SJCRH30 (cell line): ENCODE measurements around the gene OTP. TPM values are rescaled to one million over a fixed set of nuclear protein-coding genes. Genes with fewer than 3 reads are reported as not detected.

ENCODE experiments used
- DNase-seq, 2 experiments: peaks; one replicate each; pipeline ENCODE4 v3.0.0-alpha.2; 2015 to 2020
- H3K27ac ChIP-seq: fragments of 250-450 bp; sonication (Bioruptor Pico); 2 replicates; pipeline ENCODE4 v1.5.1; 2020; ENCODE audit warnings: mild to moderate bottlenecking, moderate library complexity
- H3K27me3 ChIP-seq: fragments of 250-450 bp; sonication (Bioruptor Pico); 2 replicates; pipeline ENCODE4 v1.5.1; 2020; ENCODE audit warnings: mild to moderate bottlenecking, moderate library complexity
- H3K36me3 ChIP-seq: fragments of 250-450 bp; sonication (Bioruptor Pico); 2 replicates; pipeline ENCODE4 v1.5.1; 2020; ENCODE audit warnings: mild to moderate bottlenecking, moderate library complexity
- H3K4me1 ChIP-seq: fragments of 250-450 bp; sonication (Bioruptor Pico); 2 replicates; pipeline ENCODE4 v1.5.1; 2020; ENCODE audit warnings: mild to moderate bottlenecking, moderate library complexity
- H3K4me3 ChIP-seq: fragments of 250-450 bp; sonication (Bioruptor Pico); 2 replicates; pipeline ENCODE4 v1.5.1; 2020; ENCODE audit warnings: mild to moderate bottlenecking, moderate library complexity
- H3K9me3 ChIP-seq: fragments of 250-450 bp; sonication (Bioruptor Pico); replicated peaks from 2 replicates; pipeline ENCODE4 v1.5.1; 2020; ENCODE audit warnings: mild to moderate bottlenecking, moderate library complexity
- total RNA-seq: library from RNA; depleted of rRNA; stranded (reverse); fragments of >200 nt; shearing (Covaris generic); gene quantifications from 2 replicates; pipeline ENCODE4 v1.2.3, GENCODE V29; 2014

Gene OTP
- total RNA-seq, 1 experiment from 2014 or later: not detected

GRCh38 chr5:77643654-77644370, 5.3 kb upstream of the OTP start:
- Histone ChIP-seq H3K4me1 (no peaks in the 10 kb centered on the region), H3K9me3 (no peaks in the 10 kb centered on the region), H3K36me3 (no peaks in the 10 kb centered on the region), H3K27ac (no peak overlapping the region; the same call in 1 of the 2 replicates), H3K4me3 (peak overlapping the region; percentile 52), H3K27me3 (no peaks in the 10 kb centered on the region)
- DNase-seq: peak; percentile 27 to 58

- no peaks in the 10 kb centered on the region for H3K27me3 ChIP-seq
- H3K4me1 ChIP-seq: no peaks in the 10 kb centered on the region
- peak overlapping the region; percentile 52 for H3K4me3 ChIP-seq
- H3K27ac ChIP-seq: no peak overlapping the region; the same call in 1 of the 2 replicates
- peak; percentile 40 to 59 for DNase-seq
- H3K9me3 ChIP-seq: no peaks in the 10 kb centered on the region
- H3K36me3 ChIP-seq: no peaks in the 10 kb centered on the region
These were observed 4.5 kb upstream of the OTP start for GRCh38 chr5:77642738-77643653.

GRCh38 chr5:77641963-77642737, 3.6 kb upstream of the OTP start:
- Histone ChIP-seq H3K27me3 (no peaks in the 10 kb centered on the region), H3K4me1 (no peaks in the 10 kb centered on the region)

GRCh38 chr5:77641397-77641943, 3.0 kb upstream of the OTP start:
- no peaks in the 10 kb centered on the region for H3K36me3 ChIP-seq
- no peak for DNase-seq

More at GRCh38 chr5:77641963-77642737, 3.6 kb upstream of the OTP start:
- Histone ChIP-seq H3K9me3 (no peaks in the 10 kb centered on the region), H3K27ac (no peak overlapping the region), H3K4me3 (no peak overlapping the region), H3K36me3 (no peaks in the 10 kb centered on the region)
- DNase-seq: no peak

GRCh38 chr5:77640589-77641396, 2.3 kb upstream of the OTP start:
- Histone ChIP-seq H3K27ac (no peak overlapping the region), H3K4me1 (no peaks in the 10 kb centered on the region), H3K36me3 (no peaks in the 10 kb centered on the region), H3K27me3 (no peaks in the 10 kb centered on the region), H3K4me3 (no peak overlapping the region), H3K9me3 (no peaks in the 10 kb centered on the region)
- no peak for DNase-seq

More at GRCh38 chr5:77641397-77641943, 3.0 kb upstream of the OTP start:
- Histone ChIP-seq H3K4me1 (no peaks in the 10 kb centered on the region), H3K4me3 (no peak overlapping the region), H3K27ac (no peak overlapping the region), H3K27me3 (no peaks in the 10 kb centered on the region), H3K9me3 (no peaks in the 10 kb centered on the region)

- H3K27ac ChIP-seq: no peak overlapping the region
- H3K4me1 ChIP-seq: no peaks in the 10 kb centered on the region
- H3K4me3 ChIP-seq: no peak overlapping the region
- no peaks in the 10 kb centered on the region for H3K36me3 ChIP-seq
- H3K27me3 ChIP-seq: no peaks in the 10 kb centered on the region
- no peak for DNase-seq
- no peaks in the 10 kb centered on the region for H3K9me3 ChIP-seq
These were observed 504 bp upstream of the OTP start for GRCh38 chr5:77638763-77639671.

- Histone ChIP-seq H3K4me1 (no peaks in the 10 kb centered on the region), H3K27me3 (no peaks in the 10 kb centered on the region), H3K27ac (no peak overlapping the region), H3K9me3 (no peaks in the 10 kb centered on the region), H3K4me3 (peak overlapping the region; percentile 4; the same call in 1 of the 2 replicates), H3K36me3 (no peaks in the 10 kb centered on the region)
- DNase-seq: no peak
These were observed 1.1 kb downstream of the OTP start for GRCh38 chr5:77637170-77637997.

- Histone ChIP-seq H3K4me3 (no peak overlapping the region), H3K27me3 (no peaks in the 10 kb centered on the region), H3K27ac (no peak overlapping the region)
These were observed 1.8 kb downstream of the OTP start for GRCh38 chr5:77636641-77637169.

GRCh38 chr5:77635917-77636640, 2.4 kb downstream of the OTP start:
- Histone ChIP-seq H3K9me3 (no peaks in the 10 kb centered on the region), H3K4me1 (no peaks in the 10 kb centered on the region), H3K27ac (no peak overlapping the region), H3K36me3 (no peaks in the 10 kb centered on the region), H3K27me3 (no peaks in the 10 kb centered on the region), H3K4me3 (no peak overlapping the region)
- no peak for DNase-seq

More at GRCh38 chr5:77636641-77637169, 1.8 kb downstream of the OTP start:
- Histone ChIP-seq H3K9me3 (no peaks in the 10 kb centered on the region), H3K36me3 (no peaks in the 10 kb centered on the region), H3K4me1 (no peaks in the 10 kb centered on the region)
- DNase-seq: no peak

- peak in 1 of 2 experiments; percentile 41 for DNase-seq
- H3K36me3 ChIP-seq: no peaks in the 10 kb centered on the region
- H3K27ac ChIP-seq: no peak overlapping the region
- no peak overlapping the region for H3K4me3 ChIP-seq
- H3K4me1 ChIP-seq: no peaks in the 10 kb centered on the region
- no peaks in the 10 kb centered on the region for H3K9me3 ChIP-seq
- no peaks in the 10 kb centered on the region for H3K27me3 ChIP-seq
These were observed 3.2 kb downstream of the OTP start for GRCh38 chr5:77635067-77635916.

GRCh38 chr5:77633709-77634108, 4.8 kb downstream of the OTP start:
- no peak overlapping the region for H3K27ac ChIP-seq
- H3K9me3 ChIP-seq: no peaks in the 10 kb centered on the region
- H3K36me3 ChIP-seq: no peaks in the 10 kb centered on the region
- H3K4me1 ChIP-seq: no peaks in the 10 kb centered on the region
- H3K4me3 ChIP-seq: no peak overlapping the region
- DNase-seq: no peak
- H3K27me3 ChIP-seq: no peaks in the 10 kb centered on the region
